MCF 10A (cell line): ENCODE data around the gene CRYBB1. TPM values are rescaled to one million over a fixed set of nuclear protein-coding genes. Genes with fewer than 3 reads are reported as not detected.

Experiments used
- BruUV-seq: library from RNA; stranded (reverse); fragments of 400-500 nt; replicated peaks from 2 replicates; lab custom pipeline; 2021; lab: Mats Ljungman, UMichigan
- CTCF ChIA-PET: fragments of 300-600 bp; sonication (Branson Sonifier 250); formaldehyde crosslinking; extraction: SDS; loops from one replicate; lab custom pipeline; 2021; ENCODE audit warnings: antibody characterized with exemption, inconsistent platforms; lab: Yijun Ruan, JAX
- POLR2A ChIA-PET: fragments of 300-600, 350-650 bp; sonication (Branson Sonifier 250); formaldehyde crosslinking; extraction: SDS; loops from one replicate; lab custom pipeline; 2020; ENCODE audit warnings: antibody characterized with exemption, inconsistent platforms; lab: Yijun Ruan, JAX
- DNase-seq: peaks from one replicate; pipeline ENCODE4 v3.0.0-alpha.2; 2018; ENCODE audit not compliant: unreplicated experiment
- H3K27ac Mint-ChIP-seq: one replicate; pipeline ENCODE4 v1.8.0; 2022; ENCODE audit warnings: mild to moderate bottlenecking, low read depth, mixed read lengths; ENCODE audit not compliant: unreplicated experiment
- H3K27me3 Mint-ChIP-seq: one replicate; pipeline ENCODE4 v1.8.0; 2022; ENCODE audit warnings: mixed read lengths; ENCODE audit not compliant: insufficient read depth, unreplicated experiment
- H3K36me3 Mint-ChIP-seq: one replicate; pipeline ENCODE4 v1.8.0; 2022; ENCODE audit warnings: mild to moderate bottlenecking, moderate library complexity, mixed read lengths; ENCODE audit not compliant: insufficient read depth, unreplicated experiment
- H3K4me1 Mint-ChIP-seq: one replicate; pipeline ENCODE4 v1.8.0; 2022; ENCODE audit warnings: mixed read lengths; ENCODE audit not compliant: insufficient read depth, unreplicated experiment
- H3K4me3 Mint-ChIP-seq: one replicate; pipeline ENCODE4 v1.8.0; 2022; ENCODE audit warnings: mild to moderate bottlenecking, moderate library complexity, mixed read lengths; ENCODE audit not compliant: unreplicated experiment
- H3K9me3 Mint-ChIP-seq: one replicate; pipeline ENCODE4 v1.8.0; 2022; ENCODE audit warnings: mixed read lengths; ENCODE audit not compliant: unreplicated experiment
- intact Hi-C: fragments of 100-400 bp; cut with micrococcal nuclease; formaldehyde crosslinking; loops from 2 replicates; pipeline ENCODE4 v1.14.1; 2022
- total RNA-seq: library from RNA; stranded (reverse); gene quantifications from 2 replicates; pipeline ENCODE4 v1.2.3, GENCODE V29; 2022
- TF ChIP-seq, protein P1 (sequence below): fragments of 200-600 bp; IDR thresholded peaks from one replicate; pipeline ENCODE4 v1.8.0; 2022; ENCODE audit warnings: antibody characterized with exemption, mild to moderate bottlenecking; ENCODE audit not compliant: unreplicated experiment

Gene CRYBB1
- total RNA-seq, 1 experiment from 2014 or later: not detected

GRCh38 chr22:26651815-26652214, 34.0 kb upstream of the CRYBB1 start:
- Mint-ChIP-seq H3K27me3 (peaks cover 75% of the 10 kb centered on the region), H3K27ac (no peak overlapping the region), H3K4me1 (no peaks in the 10 kb centered on the region), H3K4me3 (no peak overlapping the region), H3K9me3 (no peaks in the 10 kb centered on the region), H3K36me3 (no peaks in the 10 kb centered on the region)
- BruUV-seq: no TSS peak
- CTCF ChIA-PET: interaction anchor here (1.0 kb wide), 1 partner anchor 13 kb away, joined by 5 read pairs; no protein-coding TSS in a partner anchor
- POLR2A ChIA-PET: no interaction called here
- no peak for DNase-seq
- TF ChIP-seq, protein P1, sequence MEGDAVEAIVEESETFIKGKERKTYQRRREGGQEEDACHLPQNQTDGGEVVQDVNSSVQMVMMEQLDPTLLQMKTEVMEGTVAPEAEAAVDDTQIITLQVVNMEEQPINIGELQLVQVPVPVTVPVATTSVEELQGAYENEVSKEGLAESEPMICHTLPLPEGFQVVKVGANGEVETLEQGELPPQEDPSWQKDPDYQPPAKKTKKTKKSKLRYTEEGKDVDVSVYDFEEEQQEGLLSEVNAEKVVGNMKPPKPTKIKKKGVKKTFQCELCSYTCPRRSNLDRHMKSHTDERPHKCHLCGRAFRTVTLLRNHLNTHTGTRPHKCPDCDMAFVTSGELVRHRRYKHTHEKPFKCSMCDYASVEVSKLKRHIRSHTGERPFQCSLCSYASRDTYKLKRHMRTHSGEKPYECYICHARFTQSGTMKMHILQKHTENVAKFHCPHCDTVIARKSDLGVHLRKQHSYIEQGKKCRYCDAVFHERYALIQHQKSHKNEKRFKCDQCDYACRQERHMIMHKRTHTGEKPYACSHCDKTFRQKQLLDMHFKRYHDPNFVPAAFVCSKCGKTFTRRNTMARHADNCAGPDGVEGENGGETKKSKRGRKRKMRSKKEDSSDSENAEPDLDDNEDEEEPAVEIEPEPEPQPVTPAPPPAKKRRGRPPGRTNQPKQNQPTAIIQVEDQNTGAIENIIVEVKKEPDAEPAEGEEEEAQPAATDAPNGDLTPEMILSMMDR: no peak
- intact Hi-C loops: no loop called here

DNA sequence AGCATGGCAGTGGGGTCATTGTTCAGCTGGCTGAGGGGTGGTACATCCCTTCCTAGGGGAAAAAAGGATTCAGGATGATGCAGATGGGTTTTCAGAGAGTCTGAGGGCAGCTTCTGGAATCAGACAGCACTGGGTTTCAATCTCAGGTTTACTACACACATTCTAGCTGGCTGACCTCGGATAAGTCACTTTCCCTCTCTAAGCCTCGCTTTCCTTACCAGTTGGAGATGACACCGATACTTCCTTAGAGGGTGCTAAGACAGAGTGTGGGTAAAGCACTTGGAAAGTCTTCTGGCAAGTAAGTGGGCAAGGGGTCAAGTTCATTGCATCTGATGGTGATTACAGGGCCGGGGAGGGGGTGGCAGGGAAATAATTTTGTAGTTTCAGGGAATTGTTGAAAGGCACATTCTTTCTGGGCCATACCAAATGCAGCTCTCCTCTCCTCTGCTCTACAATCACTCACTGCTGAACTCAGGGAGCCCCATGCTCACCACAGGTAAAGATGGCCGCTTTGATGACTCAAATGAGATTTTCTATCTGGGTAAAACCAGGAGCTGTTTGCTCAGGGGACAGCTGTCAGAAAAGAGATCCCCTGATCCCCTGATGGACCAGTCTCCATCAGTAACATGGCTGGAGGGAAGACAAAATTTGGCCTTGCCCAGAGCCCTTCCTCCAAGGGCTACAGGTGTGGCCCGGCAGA, 33.0 kb upstream of the CRYBB1 start:
- TF ChIP-seq, protein P1: no peak
- H3K27ac Mint-ChIP-seq: no peak overlapping the region
- H3K9me3 Mint-ChIP-seq: no peaks in the 10 kb centered on the region
- BruUV-seq: no TSS peak
- CTCF ChIA-PET: interaction anchor here (0.7 kb wide), 1 partner anchor 16 kb away, joined by 3 read pairs; no protein-coding TSS in a partner anchor
- H3K4me1 Mint-ChIP-seq: peaks cover 6% of the 10 kb centered on the region
- DNase-seq: no peak
- POLR2A ChIA-PET: no interaction called here
- no peaks in the 10 kb centered on the region for H3K36me3 Mint-ChIP-seq
- H3K27me3 Mint-ChIP-seq: peaks cover 82% of the 10 kb centered on the region
- H3K4me3 Mint-ChIP-seq: no peak overlapping the region
- intact Hi-C loops: no loop called here

DNA sequence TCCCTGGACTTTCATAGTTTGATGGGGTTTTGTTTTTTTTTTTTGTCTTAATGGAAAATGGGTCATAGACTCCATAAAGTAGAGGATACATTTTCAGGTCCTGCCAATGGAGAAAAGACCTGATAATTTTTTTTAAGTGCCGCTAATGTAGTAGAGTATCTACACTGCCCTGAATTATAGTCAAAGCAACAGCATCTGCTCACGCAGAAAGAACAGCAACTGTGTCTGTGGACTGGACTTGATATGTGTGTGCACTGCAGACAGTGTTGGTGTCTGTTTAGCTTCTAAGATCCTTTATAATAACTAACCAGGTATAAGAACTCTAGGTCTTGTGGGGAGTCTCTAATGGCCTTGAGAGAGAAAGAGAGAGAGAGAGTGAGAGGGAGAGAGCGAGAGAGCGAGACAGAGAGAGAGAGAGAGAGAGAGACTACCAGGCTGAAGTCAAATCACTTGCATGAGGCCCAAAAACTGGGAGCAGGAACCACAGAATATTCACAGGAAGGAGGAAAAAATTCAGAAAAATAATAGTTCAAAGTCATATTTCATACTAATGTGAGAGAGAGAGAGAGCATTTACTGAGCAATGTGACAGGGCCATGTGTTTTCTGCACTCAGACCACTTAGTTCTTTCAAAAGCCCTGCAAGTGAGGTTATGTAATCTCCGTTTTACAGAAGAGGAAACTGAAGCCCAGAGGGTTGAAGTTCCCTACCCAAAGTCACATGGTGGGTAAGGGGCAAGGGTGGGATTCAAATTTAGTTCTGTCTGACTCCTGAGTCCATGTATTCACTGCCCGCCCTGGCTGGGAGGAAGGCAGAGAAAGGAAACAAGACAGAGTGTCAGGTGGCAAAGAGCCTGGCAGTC, 30.9 kb upstream of the CRYBB1 start:
- TF ChIP-seq, protein P1: no peak
- no peak overlapping the region for H3K27ac Mint-ChIP-seq
- ChIA-PET POLR2A (interaction anchor here (0.6 kb wide), 1 partner anchor 162 kb away, joined by 4 read pairs; no protein-coding TSS in a partner anchor), CTCF (no interaction called here)
- no peaks in the 10 kb centered on the region for H3K9me3 Mint-ChIP-seq
- no peak for DNase-seq
- no peak overlapping the region for H3K4me3 Mint-ChIP-seq
- intact Hi-C loops: no loop called here
- peaks cover 6% of the 10 kb centered on the region for H3K4me1 Mint-ChIP-seq
- peaks cover 73% of the 10 kb centered on the region for H3K27me3 Mint-ChIP-seq
- no peaks in the 10 kb centered on the region for H3K36me3 Mint-ChIP-seq
- no TSS peak for BruUV-seq

DNA sequence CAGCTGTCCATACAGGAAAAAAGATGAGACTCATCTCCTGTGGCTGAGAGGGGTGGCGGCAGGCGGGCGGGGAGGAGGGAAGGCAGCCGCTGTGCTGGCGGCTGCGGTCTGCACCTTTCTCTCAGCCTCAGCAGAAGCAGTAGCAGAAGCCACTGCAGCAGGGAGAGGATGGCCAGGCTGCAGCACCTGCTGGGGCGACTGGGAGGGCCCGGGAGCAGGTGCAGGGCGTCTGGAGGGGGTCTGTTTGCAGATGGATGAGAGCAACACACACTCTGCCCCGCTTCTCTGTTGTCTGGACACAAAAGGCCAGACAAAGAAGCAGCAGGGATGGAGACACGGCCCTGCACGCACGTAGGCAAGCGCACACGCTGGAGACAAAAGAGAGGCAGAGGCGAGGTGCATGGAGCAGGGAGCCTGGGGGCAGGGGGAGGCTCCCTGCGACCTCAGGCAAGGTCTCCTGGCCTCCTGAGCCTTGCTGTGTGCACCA, 30.2 kb upstream of the CRYBB1 start:
- peaks cover 66% of the 10 kb centered on the region for H3K27me3 Mint-ChIP-seq
- no peak overlapping the region for H3K27ac Mint-ChIP-seq
- ChIA-PET CTCF (interaction anchor here (0.6 kb wide), 1 partner anchor 220 kb away, joined by 3 read pairs; no protein-coding TSS in a partner anchor), POLR2A (interaction anchor here (0.6 kb wide), 1 partner anchor 162 kb away, joined by 4 read pairs; no protein-coding TSS in a partner anchor)
- H3K4me3 Mint-ChIP-seq: no peak overlapping the region
- H3K4me1 Mint-ChIP-seq: peaks cover 6% of the 10 kb centered on the region
- H3K36me3 Mint-ChIP-seq: no peaks in the 10 kb centered on the region
- TF ChIP-seq, protein P1: no peak
- no peaks in the 10 kb centered on the region for H3K9me3 Mint-ChIP-seq
- DNase-seq: no peak
- intact Hi-C loops: no loop called here
- BruUV-seq: no TSS peak
